Keratinocyte (primary cell): ENCODE data around the gene SMARCC1. TPM values are rescaled to one million over a fixed set of nuclear protein-coding genes. Genes with fewer than 3 reads are reported as not detected.

Experiments
- DNase-seq: peaks from one replicate; pipeline ENCODE4 v3.0.0-alpha.2; 2011; ENCODE audit warnings: low read depth, missing footprints, low spot score
- FAIRE-seq: peaks from 2 replicates; lab custom pipeline; 2011; peaks lifted over from hg19 to GRCh38; lab: Jason Lieb, UNC
- H2AFZ ChIP-seq: 2 replicates; pipeline ENCODE4 v1.6.0; 2012; ENCODE audit warnings: low read length, control low read depth, inconsistent platforms; ENCODE audit not compliant: control insufficient read depth
- H3K27ac ChIP-seq: 2 replicates; pipeline ENCODE4 v1.5.1; 2011; ENCODE audit warnings: low read length; ENCODE audit not compliant: control insufficient read depth, insufficient read depth
- H3K27me3 ChIP-seq: 3 replicates; pipeline ENCODE4 v1.6.0; 2011; ENCODE audit warnings: low read length; ENCODE audit not compliant: control insufficient read depth, insufficient read depth; ENCODE audit errors: extremely low read depth
- H3K36me3 ChIP-seq, 2 experiments: 2 replicates in 1 of 2; 3 replicates in 1 of 2; pipeline ENCODE4 v1.5.1; 2011; ENCODE audit warnings: low read length in 2 of 2, mild to moderate bottlenecking in 1 of 2; ENCODE audit not compliant: control insufficient read depth in 2 of 2, insufficient read depth in 2 of 2; ENCODE audit errors: extremely low read depth in 1 of 2
- H3K4me1 ChIP-seq: 3 replicates; pipeline ENCODE4 v1.5.1; 2011; ENCODE audit warnings: low read length; ENCODE audit not compliant: control insufficient read depth, insufficient read depth; ENCODE audit errors: extremely low read depth
- H3K4me2 ChIP-seq: 3 replicates; pipeline ENCODE4 v1.6.0; 2011; ENCODE audit warnings: low read depth, low read length; ENCODE audit not compliant: control insufficient read depth, insufficient read depth; ENCODE audit errors: extremely low read depth
- H3K4me3 ChIP-seq, 3 experiments: fragments of 200-600 bp in 1 of 3; sonication (generic) in 1 of 3; 2 replicates in 2 of 3; 3 replicates in 1 of 3; pipeline ENCODE4 v1.5.1; 2011 to 2016; ENCODE audit warnings: low read length in 3 of 3, mild to moderate bottlenecking in 3 of 3, control low read depth in 2 of 3, inconsistent platforms in 1 of 3, low read depth in 1 of 3, mixed read lengths in 1 of 3, mixed run types in 1 of 3, moderate library complexity in 1 of 3; ENCODE audit not compliant: control insufficient read depth in 2 of 3, insufficient read depth in 2 of 3; ENCODE audit errors: extremely low read depth in 1 of 3
- H3K79me2 ChIP-seq: 2 replicates; pipeline ENCODE4 v1.6.0; 2012; ENCODE audit warnings: low read length; ENCODE audit not compliant: control insufficient read depth, insufficient read depth
- H3K9ac ChIP-seq: 3 replicates; pipeline ENCODE4 v1.6.0; 2011; ENCODE audit warnings: low read length; ENCODE audit not compliant: control insufficient read depth, insufficient read depth; ENCODE audit errors: extremely low read depth
- H3K9me1 ChIP-seq: 3 replicates; pipeline ENCODE4 v1.6.0; 2011; ENCODE audit warnings: low read length; ENCODE audit not compliant: control insufficient read depth, insufficient read depth; ENCODE audit errors: extremely low read depth
- H3K9me3 ChIP-seq: 2 replicates; pipeline ENCODE4 v1.5.1; 2012; ENCODE audit warnings: low read depth, low read length; ENCODE audit not compliant: control insufficient read depth
- H4K20me1 ChIP-seq: 3 replicates; pipeline ENCODE4 v1.6.0; 2011; ENCODE audit warnings: low read length; ENCODE audit not compliant: control insufficient read depth, insufficient read depth; ENCODE audit errors: extremely low read depth
- EZH2 ChIP-seq: IDR thresholded peaks from one replicate; pipeline ENCODE4 v1.6.1; 2012; ENCODE audit warnings: inconsistent platforms, mild to moderate bottlenecking, low read length, moderate library complexity
- dilution Hi-C: fragments of 300-500 bp; cut with MboI; formaldehyde crosslinking; loops from one replicate; pipeline ENCODE4 v1.7.0; 2020; ENCODE audit warnings: low sequenced_read_pairs; ENCODE audit not compliant: extremely low pct_ligation_motif_present
- polyA plus RNA-seq, 5 experiments: library from polyadenylated mRNA; depleted of rRNA in 3 of 5; stranded (reverse) in 3 of 5; stranded (forward) in 1 of 5; unstranded in 1 of 5; fragments of >200 nt; gene quantifications; 1 replicate in 1 of 5; 2 replicates in 3 of 5; 3 replicates in 1 of 5; pipeline versions ENCODE4 v1.2.1 to v1.2.3, GENCODE V29; 2011 to 2012; ENCODE audit warnings: missing spikeins in 2 of 5, low read depth in 1 of 5, low replicate concordance in 1 of 5
- TF ChIP-seq, protein P1 (sequence below), 3 experiments: IDR thresholded peaks in 1 of 3; conservative IDR thresholded peaks in 1 of 3; optimal IDR thresholded peaks in 1 of 3; 2 replicates in 2 of 3; 3 replicates in 1 of 3; pipeline versions ENCODE3 to v1.5.1; 2011; ENCODE audit warnings: low read length in 3 of 3, mild to moderate bottlenecking in 3 of 3, moderate library complexity in 2 of 3, control low read depth in 1 of 3, inconsistent platforms in 1 of 3; ENCODE audit not compliant: insufficient read depth in 2 of 3; ENCODE audit errors: extremely low read depth in 1 of 3

Gene SMARCC1
- polyA plus RNA-seq, 1 donor (not counting 4 experiments of a cell fraction or from before 2014, with no cell fraction given): 39.7 TPM

DNA sequence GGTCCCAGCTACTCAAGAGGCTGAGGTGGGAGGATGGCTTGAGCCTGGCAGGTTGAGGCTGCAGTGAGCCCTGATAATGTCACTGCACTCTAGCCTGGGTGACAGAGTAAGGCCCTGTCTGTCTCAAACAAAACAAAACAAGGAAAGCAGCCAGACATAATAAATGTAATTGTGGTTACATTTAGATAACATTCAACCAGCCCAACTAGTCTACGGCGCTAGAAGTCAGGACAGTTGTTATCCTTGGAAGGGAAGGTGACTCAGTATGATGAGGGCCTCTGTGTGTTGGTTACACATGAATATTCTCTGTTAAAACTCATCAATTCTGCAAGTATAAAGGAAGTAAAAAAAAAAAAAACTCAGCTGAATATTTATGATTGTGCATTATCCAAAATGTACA is 176.0 kb downstream of the SMARCC1 start:
- Histone ChIP-seq H3K4me1 (no peaks in the 10 kb centered on the region), H3K9me3 (no peaks in the 10 kb centered on the region), H3K9me1 (no peaks in the 10 kb centered on the region), H3K4me3 (no peak overlapping the region), H3K79me2 (no peaks in the 10 kb centered on the region), H4K20me1 (no peaks in the 10 kb centered on the region), H3K27ac (no peak overlapping the region), H3K36me3 (peaks cover 22 to 26% of the 10 kb centered on the region in 2 experiments), H3K9ac (no peak overlapping the region), H3K4me2 (no peak overlapping the region), H2AFZ (no peak overlapping the region), H3K27me3 (no peaks in the 10 kb centered on the region)
- FAIRE-seq: no peak
- dilution Hi-C loops: no loop called here
- DNase-seq: no peak
- TF ChIP-seq EZH2: no peak
- TF ChIP-seq, protein P1, sequence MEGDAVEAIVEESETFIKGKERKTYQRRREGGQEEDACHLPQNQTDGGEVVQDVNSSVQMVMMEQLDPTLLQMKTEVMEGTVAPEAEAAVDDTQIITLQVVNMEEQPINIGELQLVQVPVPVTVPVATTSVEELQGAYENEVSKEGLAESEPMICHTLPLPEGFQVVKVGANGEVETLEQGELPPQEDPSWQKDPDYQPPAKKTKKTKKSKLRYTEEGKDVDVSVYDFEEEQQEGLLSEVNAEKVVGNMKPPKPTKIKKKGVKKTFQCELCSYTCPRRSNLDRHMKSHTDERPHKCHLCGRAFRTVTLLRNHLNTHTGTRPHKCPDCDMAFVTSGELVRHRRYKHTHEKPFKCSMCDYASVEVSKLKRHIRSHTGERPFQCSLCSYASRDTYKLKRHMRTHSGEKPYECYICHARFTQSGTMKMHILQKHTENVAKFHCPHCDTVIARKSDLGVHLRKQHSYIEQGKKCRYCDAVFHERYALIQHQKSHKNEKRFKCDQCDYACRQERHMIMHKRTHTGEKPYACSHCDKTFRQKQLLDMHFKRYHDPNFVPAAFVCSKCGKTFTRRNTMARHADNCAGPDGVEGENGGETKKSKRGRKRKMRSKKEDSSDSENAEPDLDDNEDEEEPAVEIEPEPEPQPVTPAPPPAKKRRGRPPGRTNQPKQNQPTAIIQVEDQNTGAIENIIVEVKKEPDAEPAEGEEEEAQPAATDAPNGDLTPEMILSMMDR (optimal IDR thresholded peaks at IDR 0.05 in 1 of 3, IDR thresholded peaks at IDR 0.05 in 1 of 3, conservative IDR thresholded peaks at IDR 0.05 in 1 of 3; ENCODE audit: extremely low read depth in 1 of 3, insufficient read depth in 2 of 3, low read length in 3 of 3): no peak

DNA sequence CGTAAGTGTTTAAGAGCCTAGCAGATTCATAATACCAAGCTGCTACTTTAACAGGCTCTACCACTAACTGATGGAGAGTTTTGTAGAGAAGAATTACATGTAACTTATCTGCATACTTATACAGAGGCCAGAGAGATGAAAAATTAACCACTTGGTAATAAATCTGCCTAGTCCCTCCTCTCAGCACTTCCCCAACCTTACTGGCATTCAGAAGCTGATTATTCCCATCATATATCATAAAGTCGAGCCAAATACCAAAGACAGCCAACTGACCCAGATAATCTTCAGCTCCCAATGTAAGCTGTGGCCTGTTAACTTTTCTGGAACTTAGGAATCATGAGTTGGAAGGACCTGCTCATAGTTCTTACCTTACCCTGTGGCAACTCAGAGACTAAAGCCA is 177.5 kb downstream of the SMARCC1 start:
- H3K4me2 ChIP-seq: no peak overlapping the region
- no peak overlapping the region for H3K4me3 ChIP-seq
- no peak overlapping the region for H3K9ac ChIP-seq
- FAIRE-seq (no peak), DNase-seq (no peak)
- H3K9me1 ChIP-seq: no peaks in the 10 kb centered on the region
- no peaks in the 10 kb centered on the region for H3K9me3 ChIP-seq
- no peaks in the 10 kb centered on the region for H3K79me2 ChIP-seq
- H3K27me3 ChIP-seq: no peaks in the 10 kb centered on the region
- no peak for TF ChIP-seq EZH2
- TF ChIP-seq, protein P1 (optimal IDR thresholded peaks at IDR 0.05 in 1 of 3, IDR thresholded peaks at IDR 0.05 in 1 of 3, conservative IDR thresholded peaks at IDR 0.05 in 1 of 3; ENCODE audit: extremely low read depth in 1 of 3, insufficient read depth in 2 of 3, low read length in 3 of 3): no peak
- H3K4me1 ChIP-seq: no peaks in the 10 kb centered on the region
- peaks cover 12 to 18% of the 10 kb centered on the region in 2 experiments for H3K36me3 ChIP-seq
- H3K27ac ChIP-seq: no peak overlapping the region
- H4K20me1 ChIP-seq: no peaks in the 10 kb centered on the region
- H2AFZ ChIP-seq: no peak overlapping the region
- dilution Hi-C loops: no loop called here
